CD4-positive, alpha-beta T cell treated with Interferon alpha-2 for 1 hour (primary cell): Measurements from ENCODE around the gene C1QL4.
A peak's percentile ranks its signal among the peaks of the same experiment; 100 is the strongest.

Source experiments
- DNase-seq, 2 donors: peaks; one replicate each; pipeline ENCODE4 v3.0.0-alpha.2; 2020 to 2022

C1QL4 gene

GRCh38 chr12:49347311-49348193, 10.6 kb upstream of the C1QL4 start:
- DNase-seq = peak; percentile 71 to 83

GRCh38 chr12:49346659-49347310, 9.8 kb upstream of the C1QL4 start, which contains the start of gene DNAJC22:
DNAJC22 (plus strand) TSS chr12:49346888; CDS start chr12:49348873, 1,985 bp downstream.
- DNase-seq = peak in 1 of 2 donors; percentile 41

GRCh38 chr12:49345825-49346658, 9.1 kb upstream of the C1QL4 start:
- DNase-seq = no peak

- peak in 1 of 2 donors; percentile 26 for DNase-seq
Observed at GRCh38 chr12:49345051-49345824, 8.2 kb upstream of the C1QL4 start.

- DNase-seq = no peak
Observed at GRCh38 chr12:49344486-49345050, 7.6 kb upstream of the C1QL4 start.

GRCh38 chr12:49342914-49343731, 6.1 kb upstream of the C1QL4 start:
- peak in 1 of 2 donors; percentile 29 for DNase-seq

GRCh38 chr12:49342066-49342913, 5.3 kb upstream of the C1QL4 start:
- DNase-seq = peak; percentile 79 to 82

- no peak for DNase-seq
Observed at GRCh38 chr12:49341777-49342065, 4.7 kb upstream of the C1QL4 start.

- no peak for DNase-seq
Observed at GRCh38 chr12:49340971-49341776, 4.2 kb upstream of the C1QL4 start.

- no peak for DNase-seq
Observed at GRCh38 chr12:49340095-49340870, 3.3 kb upstream of the C1QL4 start.

- DNase-seq = no peak
Observed at GRCh38 chr12:49339464-49339861, 2.5 kb upstream of the C1QL4 start.

- no peak for DNase-seq
Observed at GRCh38 chr12:49338830-49339463, 2.0 kb upstream of the C1QL4 start.

GRCh38 chr12:49335955-49336644, 888 bp downstream of the C1QL4 start:
- DNase-seq = no peak

- DNase-seq = no peak
Observed at GRCh38 chr12:49335118-49335954, 1.7 kb downstream of the C1QL4 start.

GRCh38 chr12:49334681-49335080, 2.3 kb downstream of the C1QL4 start:
- DNase-seq = no peak

- no peak for DNase-seq
Observed at GRCh38 chr12:49334226-49334625, 2.8 kb downstream of the C1QL4 start.
